NCI-H187 (cell line): ENCODE data around the gene MEMO1.
"Not testable (repeated sequence)": the region's sequence is repeated elsewhere in the genome, so short reads cannot be mapped to it uniquely, and the experiment has no call there.

Experiments used
- DNase-seq, 2 experiments: peaks; one replicate each; lab custom pipeline; 2025; lab: John Stamatoyannopoulos, UW

Gene MEMO1

DNA sequence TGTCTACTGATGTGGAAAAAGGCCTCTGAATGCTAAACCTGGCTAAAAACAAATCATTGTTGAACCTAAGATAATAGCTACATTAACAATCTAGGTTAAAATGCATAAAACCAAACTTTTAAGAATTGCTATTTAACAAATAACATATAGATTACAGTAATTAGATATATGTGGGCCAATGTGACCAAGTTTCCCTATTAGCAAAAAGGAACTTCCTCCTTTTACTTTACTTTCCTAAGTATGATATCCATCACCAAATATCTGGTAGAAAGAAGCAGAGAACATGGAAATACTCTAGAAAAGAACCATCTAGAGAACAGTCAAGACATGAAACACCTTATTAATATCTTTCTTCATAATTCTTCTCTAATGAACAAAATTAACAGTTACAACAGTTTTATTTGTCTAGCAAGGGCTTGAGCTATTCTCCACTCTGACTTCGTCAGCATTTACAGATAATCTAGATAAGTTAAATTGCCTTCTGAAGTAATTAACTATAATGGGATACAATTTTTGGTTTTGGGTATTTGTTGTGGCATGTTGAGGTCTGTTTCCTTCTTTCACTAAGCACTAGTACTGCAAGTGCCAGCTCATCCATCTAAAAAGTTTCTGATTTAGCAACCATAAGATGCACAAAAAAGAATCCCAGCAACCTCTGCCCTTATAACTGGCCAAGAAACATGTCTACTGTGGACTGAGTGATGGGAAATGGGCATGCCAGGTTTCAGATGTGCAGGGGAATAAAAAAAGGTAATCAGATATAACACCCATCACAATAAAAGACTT is 53.3 kb downstream of the MEMO1 start:
- DNase-seq: no peak

DNA sequence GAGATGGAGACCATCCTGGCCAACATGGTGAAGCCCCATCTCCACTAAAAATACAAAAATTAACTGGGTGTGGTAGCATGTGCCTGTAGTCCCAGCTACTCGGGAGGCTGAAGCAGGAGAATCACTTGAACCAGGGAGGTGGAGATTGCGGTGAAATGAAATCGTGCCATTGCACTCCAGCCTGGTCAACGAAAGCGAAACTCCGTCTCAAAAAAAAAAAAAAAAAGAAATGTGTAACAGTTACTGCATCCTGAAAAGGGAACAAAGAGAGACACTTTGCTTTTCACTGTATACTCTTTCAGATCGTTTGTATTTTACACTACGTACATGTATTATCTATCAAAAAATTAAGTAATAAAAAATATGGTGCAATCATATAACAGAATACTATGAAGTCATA is 53.9 kb downstream of the MEMO1 start:
- DNase-seq: not testable (repeated sequence)

DNA sequence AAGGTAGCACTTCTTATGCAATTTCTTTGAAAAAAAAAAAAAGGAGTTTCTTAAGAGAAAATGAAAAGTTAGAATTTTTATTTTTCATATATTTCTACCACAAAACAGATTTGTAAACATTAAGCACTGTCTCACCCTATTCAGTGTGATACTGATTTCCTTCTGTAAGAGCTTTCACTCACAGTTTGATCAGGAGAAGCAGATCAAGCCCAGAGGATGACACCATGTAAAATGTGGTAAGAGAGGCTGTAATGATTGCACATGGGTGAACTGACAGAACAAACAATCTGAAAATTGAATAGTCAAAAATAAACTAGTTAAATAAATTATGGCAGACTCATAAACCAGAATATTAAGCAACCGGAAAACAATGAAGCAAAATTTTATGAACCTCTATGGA is 54.5 kb downstream of the MEMO1 start:
- no peak for DNase-seq

DNA sequence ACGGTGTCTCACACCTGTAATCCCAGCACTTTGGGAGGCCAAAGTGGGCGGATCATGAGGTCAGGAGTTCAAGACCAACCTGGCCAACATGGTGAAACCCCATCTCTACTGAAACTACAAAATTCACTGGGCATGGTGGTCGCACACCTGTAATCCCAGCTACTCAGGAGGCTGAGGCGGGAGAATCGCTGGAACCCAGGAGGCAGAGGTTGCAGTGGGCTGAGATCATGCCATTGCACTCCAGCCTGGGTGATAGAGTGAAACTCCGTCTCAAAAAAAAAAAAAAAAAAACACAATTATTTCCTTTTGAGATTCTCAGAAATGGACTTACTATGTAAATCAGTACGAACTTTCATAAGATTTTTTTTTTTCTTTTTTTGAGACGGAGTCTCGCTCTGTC is 57.7 kb downstream of the MEMO1 start:
- not testable (repeated sequence) for DNase-seq

DNA sequence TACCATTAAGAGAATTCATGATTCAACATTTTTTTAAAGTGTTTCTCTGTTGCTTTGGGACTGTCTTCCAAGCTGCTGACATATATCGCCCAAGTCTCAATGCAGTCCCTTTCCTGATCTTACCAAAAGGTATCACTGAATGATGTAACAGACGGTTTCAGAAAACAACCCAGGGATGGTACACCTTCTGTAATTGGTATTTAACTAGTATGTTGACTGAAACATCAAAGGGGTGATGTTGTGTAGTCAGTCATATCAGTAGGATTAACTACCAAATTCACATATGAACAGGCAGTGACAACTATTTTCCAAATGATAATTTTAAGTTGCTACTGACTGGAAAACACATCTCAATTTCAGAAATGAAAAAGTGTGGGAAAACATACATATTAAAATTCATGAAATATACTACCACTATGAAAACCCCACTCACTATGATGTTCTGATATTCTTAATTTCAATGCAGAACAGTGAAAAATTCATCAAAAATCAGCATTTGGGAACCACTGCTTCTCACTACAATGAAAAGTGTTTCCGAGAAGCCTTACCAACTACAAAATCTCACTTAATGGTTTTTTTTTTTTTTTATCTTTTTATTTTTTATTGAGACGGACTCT is 59.8 kb downstream of the MEMO1 start:
- DNase-seq: no peak

DNA sequence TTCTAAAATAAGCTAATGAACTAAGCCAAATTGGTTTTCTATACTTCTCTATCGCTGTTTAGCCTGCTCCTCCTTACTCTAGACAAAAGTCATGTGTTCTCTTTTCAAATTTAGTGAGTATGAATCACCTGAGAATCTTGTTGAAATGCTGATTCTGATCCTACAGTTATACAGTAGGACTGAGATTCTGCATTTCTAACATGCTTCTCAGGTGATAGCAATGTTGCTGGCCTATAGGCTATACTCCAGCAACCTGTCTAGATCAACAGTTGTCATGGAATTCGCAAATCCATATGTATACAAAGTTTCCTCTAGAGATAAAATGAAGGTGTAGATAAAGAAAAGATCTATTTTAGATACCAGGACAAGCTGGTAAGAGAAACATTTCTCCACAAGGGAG is 62.9 kb downstream of the MEMO1 start:
- DNase-seq: no peak

DNA sequence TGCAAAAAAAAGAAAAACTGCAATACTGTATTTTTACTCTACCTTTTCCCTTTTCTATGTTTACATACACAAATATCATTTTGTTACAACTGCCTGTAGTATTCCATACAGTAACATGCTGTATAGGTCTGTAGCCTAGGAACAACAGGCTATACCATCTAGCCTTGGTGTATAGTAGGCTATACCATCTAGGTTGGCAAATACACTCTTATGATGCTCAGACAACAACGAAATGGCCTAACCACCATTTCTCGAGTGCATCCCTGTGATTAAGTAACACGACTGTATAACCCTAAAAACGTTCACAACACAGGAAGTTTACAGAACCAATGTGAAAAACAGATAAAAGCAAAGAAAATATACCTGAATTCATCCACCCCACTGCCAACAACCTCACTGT is 64.0 kb downstream of the MEMO1 start:
- no peak for DNase-seq

DNA sequence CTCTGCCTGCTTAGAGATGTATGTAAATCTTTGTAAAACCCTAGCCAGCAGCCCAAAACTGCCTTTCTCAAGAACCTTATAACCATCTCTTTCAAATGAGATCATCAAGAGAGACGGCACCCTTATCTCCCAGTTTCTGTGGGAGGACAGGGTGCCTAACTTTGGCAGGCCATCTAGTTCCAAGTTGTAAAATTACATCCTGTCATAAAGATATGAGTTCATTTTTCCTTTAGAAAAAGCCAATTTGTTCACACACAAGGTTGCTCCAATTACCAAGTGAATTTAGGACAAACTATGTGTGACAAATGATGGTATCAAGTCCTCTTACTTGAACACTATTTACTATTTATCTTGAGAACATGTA is 65.3 kb downstream of the MEMO1 start:
- DNase-seq: no peak

DNA sequence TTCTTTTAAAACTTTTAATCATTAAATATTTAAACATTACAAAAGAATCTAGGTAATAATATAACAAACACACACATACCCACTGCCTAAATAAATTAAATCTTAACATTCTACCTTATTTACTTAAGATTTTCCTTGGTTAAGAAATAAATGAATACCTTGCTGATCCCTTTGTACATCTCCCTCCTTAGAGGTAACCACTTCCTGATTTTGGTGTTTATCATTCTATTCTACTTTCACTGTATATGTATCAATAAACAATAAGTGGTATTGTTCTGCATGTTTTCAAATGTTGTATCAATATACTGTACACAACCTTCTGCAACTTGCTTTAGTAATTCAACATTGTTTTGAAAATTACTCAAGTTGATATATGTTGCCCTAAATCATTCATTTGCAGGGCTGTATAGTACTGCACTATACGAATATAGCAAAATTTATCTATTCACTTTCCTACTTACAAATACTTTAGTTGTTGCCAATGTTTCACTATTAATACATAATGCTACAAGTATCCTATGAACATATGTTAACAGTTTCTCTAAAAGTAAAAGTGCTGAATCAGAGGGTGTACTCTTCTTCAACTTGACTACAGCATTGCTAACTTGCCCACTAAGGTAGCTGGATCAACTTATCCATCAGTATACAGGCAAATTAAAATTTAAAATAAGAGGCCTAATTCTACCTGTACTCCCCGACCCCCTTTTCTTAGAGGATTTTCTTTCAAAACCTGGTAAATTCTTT is 65.8 kb downstream of the MEMO1 start:
- DNase-seq: no peak

DNA sequence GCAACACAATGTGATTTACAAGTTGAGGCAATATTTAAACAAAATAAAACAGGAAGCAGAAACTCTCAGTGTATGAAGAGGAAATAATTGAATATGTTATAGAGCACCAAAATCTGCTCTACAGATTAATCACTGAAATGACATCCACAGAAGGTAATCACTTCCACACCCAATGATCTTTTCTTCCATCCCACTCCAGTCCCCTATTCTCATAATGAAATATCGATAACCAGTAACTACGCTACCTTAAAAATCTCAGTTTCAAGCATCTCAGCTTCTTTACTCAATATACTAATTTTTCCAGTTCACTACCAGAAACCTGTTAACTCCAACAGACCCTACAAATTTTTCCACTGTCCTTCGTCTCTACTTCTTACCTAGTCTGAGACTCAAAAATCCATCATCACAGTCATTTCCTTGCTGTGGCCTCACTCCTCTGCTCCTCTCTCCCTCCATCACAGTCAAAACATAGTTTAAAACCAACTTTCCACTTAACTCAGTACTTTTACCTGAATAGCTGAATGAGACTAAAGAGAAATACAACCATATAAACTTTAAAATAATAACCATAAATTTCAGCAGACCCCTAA is 67.1 kb downstream of the MEMO1 start:
- no peak for DNase-seq

DNA sequence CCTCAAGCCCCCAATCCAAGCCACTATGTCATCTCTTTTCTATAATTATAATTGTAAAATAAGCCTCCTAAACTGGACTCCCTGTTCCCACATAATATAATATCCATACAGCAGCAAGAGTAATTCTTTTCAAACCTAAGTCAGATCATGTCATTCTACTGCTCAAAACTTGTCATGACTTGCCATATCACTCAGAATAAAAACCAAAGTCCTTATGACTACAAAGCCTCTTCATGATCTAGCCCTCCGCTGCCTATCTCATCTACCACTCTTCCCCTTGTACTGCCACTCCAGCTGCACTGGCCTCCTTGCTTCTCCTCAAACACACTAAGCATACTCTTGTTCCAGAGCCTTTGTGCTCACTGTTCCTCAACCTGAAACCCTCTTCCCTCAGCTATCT is 69.9 kb downstream of the MEMO1 start:
- DNase-seq: no peak

DNA sequence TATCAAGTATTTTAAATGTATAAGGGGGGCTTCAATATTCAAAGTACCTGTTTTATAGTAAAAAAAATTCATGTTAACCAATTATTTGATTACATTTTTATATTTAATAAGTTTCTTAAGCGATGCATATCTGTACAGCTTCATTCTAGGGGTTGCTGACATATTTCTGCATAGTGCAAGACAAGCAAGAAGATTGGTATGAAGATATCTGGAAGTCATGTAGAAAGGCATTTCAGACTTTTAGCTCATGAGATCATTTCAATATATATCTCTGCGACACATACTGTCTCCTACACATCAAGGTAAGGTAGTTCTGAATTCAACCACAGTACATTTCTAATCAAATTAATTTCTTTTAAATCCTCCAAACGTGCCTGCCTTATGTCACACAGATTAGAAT is 73.1 kb downstream of the MEMO1 start:
- DNase-seq: no peak

DNA sequence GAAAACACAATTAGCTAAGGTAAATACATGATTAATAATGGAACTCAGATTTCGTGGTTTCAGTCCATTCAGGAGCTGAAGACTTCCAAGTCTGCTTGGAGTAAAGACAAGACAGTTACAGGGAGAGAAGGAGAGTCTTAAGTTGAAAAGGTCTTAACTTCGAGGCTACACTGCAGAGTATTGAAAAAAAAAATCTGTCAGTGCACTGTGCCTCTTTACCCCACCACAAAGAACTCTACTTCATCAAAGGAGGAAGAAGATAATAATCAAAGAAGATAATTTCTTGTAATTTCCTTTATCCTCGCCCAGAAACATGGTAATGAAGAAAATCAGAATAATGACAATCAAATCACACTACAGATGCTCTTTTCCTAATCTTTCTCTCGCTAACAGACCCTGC is 75.4 kb downstream of the MEMO1 start:
- DNase-seq: no peak

DNA sequence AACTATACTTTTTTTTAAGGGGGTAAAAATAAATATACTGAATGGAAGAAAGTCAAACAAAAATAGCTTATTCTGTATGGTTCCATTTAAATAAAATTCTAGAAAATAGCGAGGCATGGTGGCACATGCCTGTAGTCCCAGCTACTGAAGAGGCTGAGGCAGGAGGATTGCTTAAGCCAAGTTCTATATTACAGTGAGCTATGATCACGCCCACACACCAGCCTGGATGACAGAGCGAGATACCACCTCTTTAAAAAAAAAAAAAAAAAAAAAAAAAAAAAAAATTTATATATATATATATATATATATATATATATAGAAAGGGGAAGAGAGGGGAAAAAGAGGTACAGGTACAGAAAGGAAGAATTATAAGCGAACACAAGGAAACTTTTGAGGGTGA is 77.7 kb downstream of the MEMO1 start:
- DNase-seq: no peak

DNA sequence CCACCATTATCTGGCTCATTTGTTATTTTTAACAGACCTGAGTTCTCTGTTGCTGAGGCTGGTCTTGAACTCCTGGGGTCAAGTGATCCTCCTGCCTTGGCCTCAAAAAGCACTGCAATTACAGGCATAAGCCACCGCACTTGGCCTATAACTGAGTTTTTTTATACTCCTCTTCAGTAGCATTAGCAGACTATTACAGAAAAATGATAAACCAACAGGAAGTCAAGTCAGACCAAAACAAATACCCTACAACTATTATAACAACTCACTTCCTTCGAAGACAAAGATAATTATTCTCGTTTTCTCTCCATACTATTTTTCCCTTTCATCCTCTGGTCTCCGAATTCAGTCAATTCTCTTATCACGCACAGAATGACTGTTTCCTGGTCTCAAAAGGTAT is 78.2 kb downstream of the MEMO1 start:
- DNase-seq: no peak

DNA sequence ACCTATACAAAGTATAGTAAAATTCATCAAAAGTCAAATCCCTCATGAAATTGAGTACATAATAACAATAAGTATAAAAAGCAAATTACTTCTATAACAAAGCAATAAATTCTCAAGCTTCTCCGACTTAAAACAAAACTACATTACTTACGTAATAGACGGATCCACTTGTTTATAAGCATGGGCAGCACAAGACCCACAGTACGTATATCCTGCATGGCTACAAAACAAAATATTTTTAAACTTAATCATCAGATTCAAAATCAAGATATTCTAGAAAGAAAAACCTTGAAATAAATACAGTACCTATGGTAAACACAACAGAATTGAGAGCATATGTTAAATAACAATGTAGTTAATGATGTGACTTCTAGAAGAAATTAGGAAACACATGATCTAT is 78.9 kb downstream of the MEMO1 start:
- no peak for DNase-seq

DNA sequence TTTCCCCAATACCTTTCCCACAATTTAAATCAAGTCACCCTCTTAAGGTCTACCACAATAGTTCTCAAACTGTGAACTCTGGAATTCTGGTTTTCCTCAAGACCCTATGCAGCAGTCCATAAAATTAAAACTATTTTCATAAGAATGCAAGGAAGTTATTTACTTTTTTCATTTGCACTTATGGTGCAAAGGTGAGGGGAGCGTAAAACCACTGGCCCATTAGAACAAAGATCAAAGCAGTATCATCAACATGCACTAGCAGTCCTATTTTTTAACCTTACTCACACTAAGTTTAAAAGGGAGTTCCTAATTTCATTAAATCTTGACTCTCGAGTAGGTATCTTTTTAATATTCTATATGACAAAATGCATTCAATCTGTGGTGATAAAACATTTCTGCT is 85.3 kb downstream of the MEMO1 start:
- no peak for DNase-seq

DNA sequence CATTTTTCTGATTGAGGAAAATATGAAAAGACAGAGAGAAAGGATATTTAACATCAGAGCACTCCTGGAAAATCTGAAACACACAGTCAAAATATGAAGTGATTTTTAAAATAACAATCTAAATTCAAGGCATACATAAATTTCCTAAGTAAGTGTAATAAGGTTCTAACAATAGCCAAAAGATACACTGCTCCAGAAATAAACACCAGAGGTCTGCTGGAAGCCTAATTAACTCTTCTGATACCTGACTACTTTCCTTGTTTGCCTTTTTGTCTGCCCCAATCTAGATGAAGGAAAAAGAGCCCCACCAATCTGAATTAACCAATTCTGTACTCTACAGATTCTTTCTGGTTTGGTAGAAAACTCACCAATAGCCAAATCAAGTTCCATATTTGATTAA is 87.1 kb downstream of the MEMO1 start:
- DNase-seq: no peak

DNA sequence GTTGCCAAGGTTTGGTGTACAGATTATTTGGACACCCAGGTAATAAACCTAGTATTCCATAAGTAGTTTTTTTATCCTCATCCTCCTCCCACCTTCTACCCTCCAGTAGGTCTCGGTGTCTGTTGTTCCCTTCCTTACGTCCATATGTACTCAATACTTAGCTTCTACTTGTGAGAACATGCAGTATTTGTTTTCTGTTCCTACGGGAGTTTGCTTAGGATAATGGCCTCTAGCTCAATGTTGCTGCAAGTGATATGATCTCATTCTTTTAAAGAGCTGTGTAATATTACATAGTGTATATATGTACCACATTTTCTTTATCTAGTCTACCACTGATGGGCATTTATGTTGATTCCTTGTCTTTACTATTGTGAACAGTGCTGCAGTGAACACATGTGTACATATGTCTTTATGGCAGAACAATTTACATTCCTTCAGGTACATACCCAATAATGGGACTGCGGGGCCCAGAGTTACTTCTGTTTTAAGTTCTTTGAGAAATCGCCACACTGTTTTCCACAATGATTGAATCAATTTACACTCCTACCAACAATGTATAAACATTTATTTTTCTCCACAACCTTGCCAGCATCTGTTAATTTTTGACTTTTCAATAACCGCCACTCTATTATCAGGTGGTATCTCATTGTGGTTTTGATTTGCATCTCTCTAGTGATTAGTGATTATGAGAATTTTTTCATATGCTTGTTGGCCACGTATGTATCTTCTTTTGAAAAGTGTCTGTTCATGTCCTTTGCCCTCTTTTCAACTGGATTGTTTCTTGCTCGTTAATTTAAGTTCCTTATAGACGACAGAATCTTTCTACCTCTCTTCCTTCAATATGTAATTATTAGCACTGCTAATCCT is 88.0 kb downstream of the MEMO1 start:
- no peak for DNase-seq

DNA sequence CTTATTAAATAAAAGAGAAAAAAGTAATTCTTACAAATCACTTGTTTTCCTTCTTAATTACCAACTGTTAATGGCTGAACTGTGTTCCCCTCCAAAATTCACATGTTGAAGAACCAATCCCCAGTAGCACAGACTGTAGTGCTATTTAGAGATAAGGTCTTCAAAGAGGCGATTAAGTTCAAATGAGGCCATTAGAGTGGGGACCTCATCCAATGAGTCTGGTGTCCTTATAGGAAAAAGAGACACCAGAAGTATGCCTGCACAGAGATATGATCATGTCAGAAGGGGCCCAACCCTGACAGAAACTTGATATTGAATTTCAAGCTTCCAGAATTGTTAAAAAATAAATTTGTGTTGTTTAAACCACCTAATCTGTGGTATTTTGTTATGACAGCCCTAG is 89.8 kb downstream of the MEMO1 start:
- no peak for DNase-seq

DNA sequence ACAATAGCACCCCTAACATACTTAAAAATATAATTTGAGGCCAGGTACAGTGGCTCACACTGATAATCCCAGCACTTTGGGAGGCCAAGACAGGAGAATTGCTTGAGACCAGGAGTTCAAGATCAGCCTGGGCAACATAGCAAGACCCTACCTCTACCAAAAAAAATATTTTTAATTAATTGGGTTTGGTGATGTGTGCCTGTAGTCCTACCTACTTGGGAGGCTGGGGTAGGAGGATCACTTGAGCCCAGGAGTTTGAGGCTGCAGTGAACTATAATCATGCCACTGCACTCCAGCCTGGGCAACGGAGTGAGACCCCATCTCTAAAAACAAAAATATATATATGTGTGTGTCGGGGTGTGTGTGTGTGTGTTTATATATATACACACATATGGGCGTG is 91.3 kb downstream of the MEMO1 start:
- no peak for DNase-seq

DNA sequence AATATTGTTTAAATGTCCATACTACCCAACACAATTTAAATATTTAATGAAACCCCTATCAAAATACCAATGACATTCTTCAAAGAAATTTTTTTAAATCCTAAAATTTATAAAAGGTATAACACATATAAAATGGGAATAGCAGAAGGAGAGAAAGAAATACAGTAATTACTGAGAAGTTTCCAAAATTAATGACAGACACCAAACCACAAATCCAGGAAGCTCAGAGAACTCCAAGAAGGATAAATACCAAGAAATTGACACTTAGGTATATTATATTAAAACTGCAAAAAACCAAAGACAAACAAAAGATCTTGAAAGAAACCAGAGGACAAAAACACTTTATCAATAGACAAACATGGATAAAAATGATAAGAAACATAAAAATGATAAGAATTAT is 101.1 kb downstream of the MEMO1 start:
- no peak for DNase-seq
